K562 (cell line): Measurements from ENCODE around the gene EDN2. TPM values are rescaled to one million over a fixed set of nuclear protein-coding genes. Genes with fewer than 3 reads are reported as not detected.

Experiments
- ATAC-seq: fragments of 200-7000 bp; cut with Tn5 transposase; 3 replicates; pipeline ENCODE4 v1.9.1; 2020; ENCODE audit warnings: moderate library complexity
- BruUV-seq: library from RNA; stranded (reverse); fragments of 400-500 nt; replicated peaks from 2 replicates; lab custom pipeline; 2021; lab: Mats Ljungman, UMichigan
- CTCF ChIA-PET: fragments of 300-600 bp; formaldehyde crosslinking; extraction: SDS; loops from one replicate; lab custom pipeline; 2021; ENCODE audit warnings: low intra/inter-chr PET ratio; lab: Yijun Ruan, JAX
- POLR2A ChIA-PET: fragments of 300-600, 350-650 bp; sonication (Branson Sonifier 250); formaldehyde crosslinking; extraction: SDS; loops from one replicate; lab custom pipeline; 2021; ENCODE audit warnings: antibody characterized with exemption, inconsistent platforms; lab: Yijun Ruan, JAX
- DNase-seq, 4 experiments: peaks; one replicate each; pipeline versions ENCODE4 v3.0.0 to v3.0.0-alpha.2; 2011 to 2018; ENCODE audit warnings: low spot score in 3 of 4, mixed read lengths in 3 of 4; ENCODE audit errors: extremely low read depth in 1 of 4
- FAIRE-seq: peaks from 2 replicates; lab custom pipeline; 2011; peaks lifted over from hg19 to GRCh38; lab: Jason Lieb, UNC
- H2AFZ ChIP-seq: 2 replicates; pipeline ENCODE4 v1.6.0; 2011; ENCODE audit warnings: low read depth, low read length, control low read depth, inconsistent platforms
- H3K27ac ChIP-seq: fragments of 200-600 bp; 3 replicates; pipeline ENCODE4 v1.8.0; 2011; ENCODE audit warnings: low read depth, mild to moderate bottlenecking, control low read depth, inconsistent platforms, low read length, moderate library complexity, mixed read lengths; ENCODE audit errors: extremely low read depth
- H3K27me3 ChIP-seq, 2 experiments: fragments of 300-600 bp in 1 of 2; 2 replicates in 1 of 2; 3 replicates in 1 of 2; pipeline versions ENCODE4 v1.6.0 to v1.8.0; 2011; ENCODE audit warnings: inconsistent platforms in 2 of 2, low read length in 2 of 2, mild to moderate bottlenecking in 1 of 2, mixed read lengths in 1 of 2, moderate library complexity in 1 of 2; ENCODE audit not compliant: control insufficient read depth in 2 of 2, insufficient read depth in 2 of 2
- H3K36me3 ChIP-seq: fragments of 300-600 bp; 3 replicates; pipeline ENCODE4 v1.8.0; 2011; ENCODE audit warnings: mild to moderate bottlenecking, low read length, inconsistent platforms; ENCODE audit not compliant: control insufficient read depth, insufficient read depth
- H3K4me1 ChIP-seq, 2 experiments: fragments of 200-600 bp in 1 of 2; replicated peaks in 1 of 2; 2 replicates in 1 of 2; 3 replicates in 1 of 2; pipeline versions ENCODE4 v1.5.1 to v1.8.0; 2011; ENCODE audit warnings: inconsistent platforms in 2 of 2, low read length in 2 of 2, mild to moderate bottlenecking in 1 of 2, mixed read lengths in 1 of 2, moderate library complexity in 1 of 2; ENCODE audit not compliant: control insufficient read depth in 2 of 2, insufficient read depth in 2 of 2
- H3K4me2 ChIP-seq: 2 replicates; pipeline ENCODE4 v1.6.1; 2011; ENCODE audit warnings: low read length, control low read depth, inconsistent platforms, mixed read lengths; ENCODE audit not compliant: insufficient read depth
- H3K4me3 ChIP-seq: fragments of 200-600 bp; sonication (generic), shearing (Covaris generic); 2 replicates; pipeline ENCODE4 v1.5.1; 2016; ENCODE audit warnings: control low read depth, inconsistent platforms
- H3K79me2 ChIP-seq: fragments of 200-600 bp; 3 replicates; pipeline ENCODE4 v1.8.0; 2011; ENCODE audit warnings: low read length, inconsistent platforms; ENCODE audit not compliant: control insufficient read depth, insufficient read depth
- H3K9ac ChIP-seq, 2 experiments: 2 replicates each; pipeline versions ENCODE4 v1.6.0 to v1.6.1; 2011; ENCODE audit warnings: low read depth in 2 of 2, low read length in 2 of 2, control low read depth in 1 of 2, inconsistent platforms in 1 of 2, mild to moderate bottlenecking in 1 of 2, mixed read lengths in 1 of 2; ENCODE audit not compliant: insufficient read depth in 1 of 2
- H3K9me1 ChIP-seq: one replicate; pipeline ENCODE4 v1.6.0; 2011; ENCODE audit warnings: inconsistent platforms, mild to moderate bottlenecking, low read length, moderate library complexity; ENCODE audit not compliant: control insufficient read depth, insufficient read depth
- H3K9me3 ChIP-seq: replicated peaks from 2 replicates; pipeline ENCODE4 v1.5.1; 2011; ENCODE audit warnings: low read depth, low read length, inconsistent platforms; ENCODE audit not compliant: control insufficient read depth, insufficient read depth
- H4K20me1 ChIP-seq: replicated peaks from 2 replicates; pipeline ENCODE4 v1.6.1; 2011; ENCODE audit warnings: low read length, inconsistent platforms, mixed read lengths; ENCODE audit not compliant: control insufficient read depth, insufficient read depth
- BCOR ChIP-seq: fragments of 450-650 bp; IDR thresholded peaks from 2 replicates; pipeline ENCODE4 v1.6.1; 2016
- BRCA1 ChIP-seq, 2 experiments: fragments of 450-650 bp in 1 of 2; sonication (generic) in 1 of 2; formaldehyde crosslinking in 1 of 2; IDR thresholded peaks; 2 replicates each; pipeline versions ENCODE4 v1.5.0 to v1.6.1; 2017 to 2020; ENCODE audit warnings: mild to moderate bottlenecking in 1 of 2, missing genetic modification reagents in 1 of 2
- KDM5B ChIP-seq: fragments of 200-600 bp; sonication (generic); IDR thresholded peaks from 2 replicates; pipeline ENCODE4 v1.6.1; 2012; ENCODE audit warnings: low read depth, mild to moderate bottlenecking, moderate library complexity, low read length, control low read depth, inconsistent platforms; ENCODE audit not compliant: insufficient replicate concordance
- NFXL1 ChIP-seq: fragments of 450-650 bp; formaldehyde crosslinking; IDR thresholded peaks from 2 replicates; pipeline ENCODE4 v1.4.0; 2021; ENCODE audit warnings: mild to moderate bottlenecking
- ZFP36 ChIP-seq: fragments of 150-350 bp; IDR thresholded peaks from 2 replicates; pipeline ENCODE4 v1.6.1; 2018; ENCODE audit warnings: low read length, low read depth; ENCODE audit not compliant: partially characterized antibody
- WGBS: fragments of 100-300 bp; shearing (Covaris generic); methylation state at CpG from one replicate; pipeline ENCODE4 v1.1.6; 2016; ENCODE audit warnings: low coverage, mixed read lengths; ENCODE audit not compliant: insufficient coverage; ENCODE audit errors: missing lambda C conversion rate; 5-methylcytosine and 5-hydroxymethylcytosine counted together
- in situ Hi-C: fragments of 300-500 bp; cut with MboI; formaldehyde crosslinking; loops from 4 replicates; pipeline ENCODE4 v1.15.0; 2018; ENCODE audit warnings: inconsistent platforms, mixed read lengths
- intact Hi-C: fragments of 100-400 bp; cut with micrococcal nuclease; formaldehyde crosslinking; loops from 2 replicates; pipeline ENCODE4 v1.14.2; 2022
- polyA plus RNA-seq, 8 experiments: library from polyadenylated mRNA; depleted of rRNA in 4 of 8; stranded (reverse) in 5 of 8; unstranded in 3 of 8; fragments of >200 nt; fragmentation: Nextera tagmentation in 2 of 8; fragmentation: Illumina TruSeq in 1 of 8; extraction: Ambion mirVana in 2 of 8; extraction: Trizol in 1 of 8; gene quantifications; 2 replicates each; pipeline versions ENCODE4 v1.2.1 to v1.2.3, GENCODE V29; 2011 to 2014; ENCODE audit warnings: inconsistent platforms in 1 of 8, missing spikeins in 1 of 8
- total RNA-seq, 7 experiments: library from RNA; depleted of rRNA in 6 of 7; stranded (reverse); fragments of >200 nt in 6 of 7; fragmentation: Illumina TruSeq in 2 of 7; extraction: Trizol in 2 of 7; gene quantifications; 2 replicates each; pipeline versions ENCODE4 v1.2.1 to v1.2.3, GENCODE V29; 2011 to 2021; ENCODE audit warnings: low replicate concordance in 1 of 7

Gene EDN2
- total and polyA plus RNA-seq, 9 of the 15 experiments (the other 6 are each of a cell fraction or from before 2014, with no cell fraction given): not detected

DNA sequence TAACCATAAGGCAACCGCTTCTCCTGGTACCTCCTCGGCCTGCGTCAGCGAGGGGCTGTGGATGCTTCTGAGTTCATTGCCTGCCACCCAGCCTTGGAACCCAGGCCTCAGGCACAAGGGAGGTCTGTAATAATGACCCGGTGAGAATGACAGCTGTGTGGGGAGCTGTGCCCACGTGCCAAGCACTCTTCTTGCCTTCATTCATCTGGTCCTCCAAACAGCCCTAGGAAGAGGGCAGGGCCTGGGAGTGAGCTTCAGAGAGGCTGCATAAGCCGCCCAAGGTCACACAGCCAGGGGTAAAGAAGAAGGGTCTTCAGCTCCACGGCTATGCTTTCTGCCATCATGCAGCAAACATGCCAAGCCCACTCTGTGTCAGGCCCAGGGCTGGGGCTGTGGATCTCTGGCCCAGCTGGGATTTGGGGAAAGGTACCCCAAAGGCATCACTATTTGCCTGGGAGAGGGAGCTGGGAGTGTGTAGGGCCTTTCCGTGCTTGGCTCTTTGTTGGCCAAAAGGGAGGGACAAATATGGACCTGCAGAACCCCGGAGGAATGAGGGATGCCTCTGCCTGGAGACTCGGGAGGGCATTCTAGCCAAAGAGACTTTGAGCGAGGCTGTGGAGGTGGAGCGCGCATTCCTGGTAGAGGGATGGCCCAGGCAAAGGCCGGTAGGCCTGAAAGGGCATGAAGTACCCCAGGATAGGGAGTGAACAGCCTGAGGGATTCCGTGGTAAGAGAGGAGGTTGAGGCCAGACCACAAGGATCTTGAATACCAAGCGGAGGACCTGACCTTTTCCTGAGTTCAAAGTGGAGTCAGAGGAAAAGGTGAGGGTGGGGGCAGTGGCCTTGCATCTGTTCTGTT, 10.1 kb upstream of the EDN2 start:
- CTCF ChIA-PET: no interaction called here
- FAIRE-seq: no peak
- WGBS: 47% methylated on average over 16 of the region's 17 CpGs

More for the DNA sequence above, 10.1 kb upstream of the EDN2 start:
- H3K79me2 ChIP-seq: no peaks in the 10 kb centered on the region
- BruUV-seq: no TSS peak
- H3K9ac ChIP-seq: peak overlapping the region in 1 of 2 experiments; percentile 80; a peak in 2 of 4 replicates
- H3K9me1 ChIP-seq: peaks cover 6% of the 10 kb centered on the region
- ATAC-seq: no peak
- H3K27ac ChIP-seq: no peak overlapping the region
- no peak for DNase-seq
- TF ChIP-seq ZFP36: peak; percentile 59
- 0 out of 2 replicates have a peak, but pooled peaks have one; percentile 17 for TF ChIP-seq BCOR
- TF ChIP-seq KDM5B: peak; percentile 26
- TF ChIP-seq NFXL1 (CRISPR knock-in tag): no peak
- TF ChIP-seq BRCA1 (IDR thresholded peaks at IDR 0.05): no peak
- 0 out of 2 replicates have a peak, but pooled peaks have one; percentile 25 for TF ChIP-seq BRCA1 (CRISPR knock-in tag; IDR thresholded peaks at IDR 0.05)
- peak overlapping the region; percentile 23; the same call in 1 of the 2 replicates for H3K4me2 ChIP-seq
- H3K4me3 ChIP-seq: no peak overlapping the region
- peaks cover 27 to 48% of the 10 kb centered on the region in 2 experiments; a peak in 4 of 5 replicates for H3K4me1 ChIP-seq
- in situ Hi-C loops (no loop called here), intact Hi-C loops (no loop called here)
- no peaks in the 10 kb centered on the region for H3K36me3 ChIP-seq
- 0 out of 5 replicates have a peak, but pooled peaks cover 0 to 2% of the 10 kb centered on the region in 2 experiments for H3K27me3 ChIP-seq
- no peaks in the 10 kb centered on the region for H3K9me3 ChIP-seq
- H2AFZ ChIP-seq: no peak overlapping the region
- POLR2A ChIA-PET: interaction anchor here (0.6 to 1.8 kb wide), 2 partner anchors 23 to 664 kb away, joined by 5 read pairs; no protein-coding TSS in a partner anchor
- no peaks in the 10 kb centered on the region for H4K20me1 ChIP-seq
